ENCODE results near the gene ALG12. TPM values are rescaled to one million over a fixed set of nuclear protein-coding genes. Genes with fewer than 3 reads are reported as not detected.

Gene ALG12
- total and polyA plus RNA-seq, 2 of the 8 experiments (the other 6 are each of a cell fraction or from before 2014, with no cell fraction given): 13.4 to 22.5 TPM

DNA sequence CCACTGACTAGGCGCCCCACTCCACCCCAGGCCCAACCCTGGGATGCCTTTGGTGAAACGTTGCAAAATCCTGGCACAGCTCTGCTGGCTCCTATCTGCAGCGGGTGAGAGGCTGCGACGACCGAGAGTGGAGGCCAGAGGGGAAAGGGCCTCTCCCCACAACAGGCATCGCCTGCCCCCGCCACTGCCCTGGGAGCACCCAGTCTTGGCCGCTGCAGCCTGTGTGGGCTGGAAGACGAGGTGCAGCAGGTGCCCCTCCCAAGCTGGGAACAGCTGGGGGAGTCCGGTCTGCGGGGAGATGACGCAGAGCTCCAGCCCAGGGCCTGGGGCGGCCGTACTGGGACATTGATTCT, 38.2 kb upstream of the ALG12 start:
- H3K79me1 ChIP-seq (ENCODE audit: low read depth, low read length): no peaks in the 10 kb centered on the region
- no peak overlapping the region for H3K56ac ChIP-seq (replicated peaks; ENCODE audit: insufficient read length, low read depth, low read length)
- 90% methylated on average over 11 of the region's 15 CpGs; no CpG with 5 or more reads in 1 of the 2 experiments for WGBS, 2 experiments (ENCODE audit: extremely low coverage in 1 of 2, insufficient coverage in 1 of 2, insufficient read length in 1 of 2, insufficient replicate concordance in 2 of 2, low coverage in 1 of 2, low lambda C conversion rate in 2 of 2, missing lambda C conversion rate in 1 of 2)
- no peak overlapping the region for H3K27ac ChIP-seq (ENCODE audit: low read depth, low read length)
- no peak overlapping the region for H3K4ac ChIP-seq (replicated peaks; ENCODE audit: insufficient read length, low read depth, low read length)
- ChIA-PET POLR2A (ENCODE audit: partially characterized antibody) (interaction anchor here (1.3 to 2.5 kb wide), 3 partner anchors 10 to 13 kb away, joined by 4 to 7 read pairs (median 5); no protein-coding TSS in a partner anchor), CTCF (ENCODE audit: partially characterized antibody) (interaction anchor here (0.9 to 2.4 kb wide), 3 partner anchors 9 to 24 kb away, joined by 3 to 7 read pairs (median 6); no protein-coding TSS in a partner anchor)
- peaks cover 5% of the 10 kb centered on the region; the same call in 1 of the 2 replicates for H3K23me2 ChIP-seq (ENCODE audit: low read depth, low read length)
- no peak overlapping the region for H3K18ac ChIP-seq (ENCODE audit: extremely low read depth, low read length)
- no peak overlapping the region for H3K4me3 ChIP-seq (ENCODE audit: extremely low read depth in 1 of 4, insufficient read depth in 2 of 4, low read depth in 3 of 4, low read length in 4 of 4)
- H2BK5ac ChIP-seq (ENCODE audit: low read depth, low read length): no peak overlapping the region
- no peak overlapping the region for H3K9ac ChIP-seq (replicated peaks in 1 of 4; ENCODE audit: extremely low read depth in 1 of 4, low read depth in 3 of 4, low read length in 3 of 4)
- H3K79me2 ChIP-seq (ENCODE audit: control insufficient read depth in 1 of 2, insufficient read depth in 2 of 2, low read length in 2 of 2): peaks cover 0 to under 1% of the 10 kb centered on the region in 2 experiments; a peak in 1 of 4 replicates
- peaks cover 0 to 5% of the 10 kb centered on the region in 2 experiments for H4K20me1 ChIP-seq (replicated peaks in 1 of 2; ENCODE audit: control insufficient read depth in 1 of 2, insufficient read depth in 2 of 2, low read length in 2 of 2)
- H2AFZ ChIP-seq (ENCODE audit: low read length): no peak overlapping the region
- no peak overlapping the region for H2AK5ac ChIP-seq (ENCODE audit: low read depth, low read length)
- no peak overlapping the region for H3K14ac ChIP-seq (ENCODE audit: insufficient read length)
- H4K8ac ChIP-seq (ENCODE audit: extremely low read depth, insufficient read depth, low read length): no peak overlapping the region
- H3K36me3 ChIP-seq (ENCODE audit: control insufficient read depth in 2 of 4, insufficient read depth in 4 of 4, low read length in 3 of 4): no peaks in the 10 kb centered on the region
- no peaks in the 10 kb centered on the region for H3K9me3 ChIP-seq (ENCODE audit: insufficient read depth in 2 of 2, low read depth in 1 of 2, low read length in 1 of 2)
- DNase-seq (ENCODE audit: low read depth in 1 of 2, low spot score in 2 of 2) (no peak), FAIRE-seq (no peak)
- peaks cover 0 to 11% (median 7%) of the 10 kb centered on the region in 4 experiments; a peak in 5 of 7 replicates for H3K4me1 ChIP-seq (replicated peaks in 1 of 4; ENCODE audit: control insufficient read depth in 3 of 4, insufficient read depth in 4 of 4, low read length in 3 of 4)
- no peak overlapping the region for H3K23ac ChIP-seq (ENCODE audit: insufficient read length)
- no peak overlapping the region for H2BK15ac ChIP-seq (ENCODE audit: low read length)
- no peak overlapping the region for H3K4me2 ChIP-seq (ENCODE audit: insufficient read depth in 1 of 2, low read depth in 2 of 2, low read length in 2 of 2)
- H3K27me3 ChIP-seq (replicated peaks in 1 of 4; ENCODE audit: control insufficient read depth in 3 of 4, extremely low read depth in 1 of 4, insufficient read depth in 3 of 4, low read length in 3 of 4): peaks cover 0 to 10% (median 6%) of the 10 kb centered on the region in 4 experiments; a peak in 6 of 7 replicates
- no peak overlapping the region for H2BK20ac ChIP-seq (ENCODE audit: low read length)
- no peak overlapping the region for H4K91ac ChIP-seq (replicated peaks; ENCODE audit: insufficient read length, low read length)
- H2BK120ac ChIP-seq (replicated peaks; ENCODE audit: low read depth, low read length): no peak overlapping the region
- no peak overlapping the region for H2BK12ac ChIP-seq (ENCODE audit: low read depth, low read length)
- no peak overlapping the region for H4K5ac ChIP-seq (ENCODE audit: insufficient read length, low read depth, low read length)
- no peak for TF ChIP-seq BRCA1 (IDR thresholded peaks at IDR 0.05; ENCODE audit: low read depth, low read length)
- TF ChIP-seq EP300 (IDR thresholded peaks at IDR 0.05; ENCODE audit: borderline replicate concordance in 1 of 2, low read depth in 2 of 2, low read length in 2 of 2): no peak
- no peak for TF ChIP-seq CHD1 (IDR thresholded peaks at IDR 0.05; ENCODE audit: low read depth, low read length)
- no peak for TF ChIP-seq BCL11A (IDR thresholded peaks at IDR 0.05; ENCODE audit: low read depth in 2 of 2, low read length in 2 of 2)
- TF ChIP-seq, protein P1, sequence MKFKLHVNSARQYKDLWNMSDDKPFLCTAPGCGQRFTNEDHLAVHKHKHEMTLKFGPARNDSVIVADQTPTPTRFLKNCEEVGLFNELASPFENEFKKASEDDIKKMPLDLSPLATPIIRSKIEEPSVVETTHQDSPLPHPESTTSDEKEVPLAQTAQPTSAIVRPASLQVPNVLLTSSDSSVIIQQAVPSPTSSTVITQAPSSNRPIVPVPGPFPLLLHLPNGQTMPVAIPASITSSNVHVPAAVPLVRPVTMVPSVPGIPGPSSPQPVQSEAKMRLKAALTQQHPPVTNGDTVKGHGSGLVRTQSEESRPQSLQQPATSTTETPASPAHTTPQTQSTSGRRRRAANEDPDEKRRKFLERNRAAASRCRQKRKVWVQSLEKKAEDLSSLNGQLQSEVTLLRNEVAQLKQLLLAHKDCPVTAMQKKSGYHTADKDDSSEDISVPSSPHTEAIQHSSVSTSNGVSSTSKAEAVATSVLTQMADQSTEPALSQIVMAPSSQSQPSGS (IDR thresholded peaks at IDR 0.05; ENCODE audit: low read length): no peak
- TF ChIP-seq, protein P2, sequence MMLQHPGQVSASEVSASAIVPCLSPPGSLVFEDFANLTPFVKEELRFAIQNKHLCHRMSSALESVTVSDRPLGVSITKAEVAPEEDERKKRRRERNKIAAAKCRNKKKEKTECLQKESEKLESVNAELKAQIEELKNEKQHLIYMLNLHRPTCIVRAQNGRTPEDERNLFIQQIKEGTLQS (IDR thresholded peaks at IDR 0.05; ENCODE audit: insufficient read depth, low read depth, low read length): no peak
- no peak for TF ChIP-seq SP4 (IDR thresholded peaks at IDR 0.05; ENCODE audit: low read length)
- no peak for TF ChIP-seq EGR1 (IDR thresholded peaks at IDR 0.05; ENCODE audit: borderline replicate concordance, low read depth, low read length)
- no peak for TF ChIP-seq GABPA (IDR thresholded peaks at IDR 0.05; ENCODE audit: borderline replicate concordance, insufficient read depth, low read length)
- TF ChIP-seq CREB1 (IDR thresholded peaks at IDR 0.05): no peak
- no peak for TF ChIP-seq SP2 (IDR thresholded peaks at IDR 0.05; ENCODE audit: low read length)
- no peak for TF ChIP-seq RFX5 (IDR thresholded peaks at IDR 0.05; ENCODE audit: borderline replicate concordance, low read depth, low read length)

Data from H1 (cell line).